ENCODE measurements around the gene ADCY7.
A peak's percentile ranks its signal among the peaks of the same experiment; 100 is the strongest.

Gene ADCY7

DNA sequence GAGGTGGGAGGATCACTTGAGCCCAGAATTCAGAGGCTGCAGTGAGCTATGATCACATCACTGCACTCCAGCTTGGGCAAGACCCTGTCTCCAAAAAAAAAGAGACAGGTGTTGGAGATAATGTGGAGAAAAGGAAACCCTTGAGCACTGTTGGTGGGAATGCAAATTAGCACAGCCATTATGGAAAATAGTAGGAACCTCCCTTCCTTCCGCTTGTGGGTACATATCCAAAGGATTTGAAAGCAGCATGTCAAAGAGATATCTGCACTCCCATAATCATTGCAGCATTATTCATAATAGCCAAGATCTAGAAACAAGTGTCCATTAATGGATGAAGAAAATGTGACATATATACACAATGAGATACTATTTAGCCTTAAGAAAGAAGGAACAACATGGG lies 9.7 kb upstream of the ADCY7 start:
- no peaks in the 10 kb centered on the region; the same call in 1 of the 2 replicates for H3K4me1 ChIP-seq (ENCODE audit: insufficient read depth, low read length)
- H3K9me3 ChIP-seq (ENCODE audit: control insufficient read depth, insufficient read depth, low read length): no peaks in the 10 kb centered on the region
- H3K9ac ChIP-seq (ENCODE audit: low read depth, low read length): no peak overlapping the region
- H3K36me3 ChIP-seq (ENCODE audit: insufficient read depth, low read length): no peaks in the 10 kb centered on the region

DNA sequence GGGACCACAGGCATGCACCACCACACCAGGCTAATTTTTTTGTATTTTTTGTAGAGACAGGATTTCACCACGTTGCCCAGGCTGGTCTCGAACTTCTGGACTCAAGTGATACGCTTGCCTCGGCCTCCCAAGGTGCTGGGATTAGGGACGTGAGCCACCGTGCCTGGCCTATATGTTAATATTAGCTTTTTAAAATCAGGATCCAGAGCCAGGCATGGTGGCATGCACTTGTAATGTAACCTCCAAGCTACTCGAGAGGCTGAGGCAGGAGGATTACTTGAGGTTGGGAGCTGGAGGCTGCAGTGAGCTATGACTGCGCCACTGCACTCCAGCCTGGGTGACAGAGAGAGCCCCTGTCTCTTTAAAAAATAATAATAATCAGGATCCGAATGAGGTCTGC lies 8.5 kb upstream of the ADCY7 start:
- Histone ChIP-seq H3K9ac (ENCODE audit: low read depth, low read length) (no peak overlapping the region), H3K4me1 (ENCODE audit: insufficient read depth, low read length) (no peaks in the 10 kb centered on the region; the same call in 1 of the 2 replicates), H3K9me3 (ENCODE audit: control insufficient read depth, insufficient read depth, low read length) (no peaks in the 10 kb centered on the region), H3K36me3 (ENCODE audit: insufficient read depth, low read length) (no peaks in the 10 kb centered on the region)

DNA sequence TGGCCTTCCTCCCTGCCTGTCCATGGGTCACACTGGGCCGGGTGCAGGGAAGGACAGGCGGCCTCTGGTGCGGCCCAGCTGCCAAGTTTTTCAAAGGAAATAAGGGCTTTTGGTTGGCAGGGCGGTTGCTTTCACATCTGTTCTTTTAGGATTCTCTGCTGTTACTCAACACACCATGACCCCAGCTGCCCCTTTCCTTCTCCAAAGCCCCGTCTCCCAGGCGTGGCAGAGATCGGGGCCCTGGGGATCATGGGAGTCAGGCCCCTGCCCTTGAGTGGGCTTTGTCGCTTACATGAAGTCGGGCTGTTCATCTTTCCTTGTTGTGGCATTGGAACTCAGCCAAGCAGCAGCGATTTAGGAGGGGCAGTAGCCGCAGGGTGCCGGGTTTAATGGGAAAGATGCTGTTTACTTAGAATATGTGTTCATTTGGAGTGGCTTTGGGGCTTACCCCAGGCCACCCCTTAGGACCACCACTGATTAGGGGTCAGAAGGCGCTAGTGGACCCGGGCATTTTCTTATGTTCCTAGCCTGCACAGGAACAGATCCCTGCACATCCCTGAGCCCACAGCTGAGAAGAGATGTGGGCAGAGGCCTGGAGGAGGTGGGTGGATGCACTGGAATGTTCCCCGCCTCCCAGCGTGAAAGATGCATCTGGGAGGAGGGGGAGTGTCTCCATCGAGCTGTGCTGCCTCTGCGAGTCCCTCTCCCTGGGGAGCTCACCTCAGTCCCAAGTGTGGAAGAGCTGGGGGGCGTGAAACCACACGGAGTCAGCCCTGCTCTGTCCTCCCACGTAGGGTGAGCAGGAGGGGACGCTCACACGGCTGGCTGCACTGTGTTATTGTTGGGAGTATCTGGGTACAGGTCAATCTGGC lies 6.8 kb upstream of the ADCY7 start:
- H3K4me1 ChIP-seq (ENCODE audit: insufficient read depth, low read length): no peaks in the 10 kb centered on the region; the same call in 1 of the 2 replicates
- H3K36me3 ChIP-seq (ENCODE audit: insufficient read depth, low read length): no peaks in the 10 kb centered on the region
- no peaks in the 10 kb centered on the region for H3K9me3 ChIP-seq (ENCODE audit: control insufficient read depth, insufficient read depth, low read length)
- H3K9ac ChIP-seq (ENCODE audit: low read depth, low read length): no peak overlapping the region

DNA sequence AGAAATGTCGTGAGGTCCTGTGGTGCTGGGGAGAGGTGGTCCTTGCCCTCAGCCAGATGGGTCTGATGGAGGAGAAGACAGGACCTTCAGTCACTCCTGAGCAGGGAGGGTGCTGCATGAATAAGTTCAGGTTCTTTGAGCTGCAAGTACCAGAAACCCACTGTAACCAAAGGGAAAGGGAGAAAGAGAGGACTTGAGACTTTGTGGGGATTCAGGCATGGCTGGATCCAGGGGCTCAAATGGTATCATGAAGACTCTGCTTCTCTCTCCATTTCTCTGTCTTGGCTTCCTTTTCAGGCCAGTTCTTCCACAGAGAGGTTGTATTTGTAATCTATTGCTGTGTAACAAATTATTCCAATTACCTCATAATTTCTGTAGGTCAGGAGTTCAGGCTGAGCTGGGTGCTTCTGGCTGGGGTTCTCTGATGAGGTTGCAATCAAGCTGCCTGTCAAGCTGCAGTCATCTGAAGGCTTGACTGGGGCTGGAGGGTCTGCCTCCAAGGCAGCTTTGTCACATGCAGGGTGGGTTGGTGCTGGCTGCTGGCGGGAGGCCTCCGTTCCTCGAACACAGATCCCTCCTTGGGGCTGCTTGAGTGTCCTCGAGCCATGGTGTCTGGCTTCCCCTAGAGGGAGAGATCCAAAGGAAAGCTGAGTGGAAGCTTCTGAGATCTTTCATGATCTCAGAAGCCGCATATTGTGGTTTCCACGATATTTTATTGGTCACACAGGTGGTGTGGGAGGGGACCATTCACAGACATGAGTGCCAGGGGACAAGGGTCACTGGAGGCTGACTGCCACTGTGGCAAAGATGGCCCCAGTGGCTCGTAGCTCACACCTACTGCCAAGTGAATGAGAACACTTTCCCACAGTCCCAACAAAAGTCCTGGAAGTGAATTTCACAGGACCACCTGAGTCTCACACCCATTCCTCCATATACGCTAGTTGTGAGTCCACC lies 5.9 kb upstream of the ADCY7 start:
- no peaks in the 10 kb centered on the region for H3K9me3 ChIP-seq (ENCODE audit: control insufficient read depth, insufficient read depth, low read length)
- H3K9ac ChIP-seq (ENCODE audit: low read depth, low read length): no peak overlapping the region
- H3K36me3 ChIP-seq (ENCODE audit: insufficient read depth, low read length): no peaks in the 10 kb centered on the region
- H3K4me1 ChIP-seq (ENCODE audit: insufficient read depth, low read length): no peaks in the 10 kb centered on the region; the same call in 1 of the 2 replicates

DNA sequence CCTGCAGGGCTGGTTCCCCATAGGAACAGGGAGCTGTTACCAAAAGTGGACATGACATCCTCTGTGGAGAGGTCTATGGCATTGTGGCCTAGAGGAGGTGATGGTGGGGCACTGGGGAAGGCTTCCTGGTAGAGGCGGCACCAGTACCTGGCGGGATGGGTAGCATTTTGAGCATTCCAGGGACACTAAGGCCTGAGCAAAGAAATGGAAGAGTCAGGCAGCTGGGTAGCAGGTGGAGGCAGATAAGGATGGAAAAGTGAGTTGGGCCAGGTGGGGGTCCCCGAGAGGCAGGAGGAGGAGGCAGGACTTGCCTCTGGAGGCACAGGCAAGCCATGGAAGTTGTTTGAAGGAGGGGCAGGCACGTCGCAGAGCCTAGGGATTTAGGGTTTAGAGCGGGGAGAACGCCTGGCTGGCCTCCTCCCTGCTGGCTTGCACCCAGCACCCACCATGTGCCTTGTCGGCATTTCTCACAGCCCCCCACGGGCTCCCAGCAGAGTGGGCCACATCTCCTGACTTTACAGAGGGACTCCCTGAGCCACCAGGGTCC lies 5.1 kb upstream of the ADCY7 start:
- no peaks in the 10 kb centered on the region for H3K9me3 ChIP-seq (ENCODE audit: control insufficient read depth, insufficient read depth, low read length)
- no peaks in the 10 kb centered on the region for H3K36me3 ChIP-seq (ENCODE audit: insufficient read depth, low read length)
- H3K9ac ChIP-seq (ENCODE audit: low read depth, low read length): no peak overlapping the region
- peaks cover 3% of the 10 kb centered on the region; the same call in 1 of the 2 replicates for H3K4me1 ChIP-seq (ENCODE audit: insufficient read depth, low read length)

DNA sequence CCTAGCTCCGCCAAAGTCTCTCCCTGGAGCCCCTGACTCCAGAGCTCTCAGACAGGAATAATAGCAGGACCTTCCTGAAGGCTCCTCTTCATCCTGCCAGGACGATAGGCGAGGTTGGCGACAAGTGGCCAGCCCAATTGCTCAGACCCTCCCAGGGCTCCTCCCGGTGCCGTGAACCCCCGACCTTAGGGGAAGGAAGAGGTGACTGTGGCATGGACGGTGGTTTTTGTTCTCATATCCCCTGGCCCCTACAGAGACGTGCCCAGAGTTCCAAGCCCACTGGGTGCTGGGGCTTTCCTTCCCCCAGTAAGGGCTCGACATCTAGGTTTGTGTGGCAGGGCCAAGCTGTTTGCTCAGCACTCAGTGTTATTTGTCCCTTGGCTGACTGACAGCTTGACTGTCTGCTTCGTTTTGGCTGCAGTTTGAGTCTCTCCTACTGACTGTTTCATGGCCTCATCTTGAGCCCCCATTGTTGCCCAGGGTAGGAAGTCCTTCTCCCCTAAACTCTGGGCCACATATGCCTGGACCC lies 4.6 kb upstream of the ADCY7 start:
- Histone ChIP-seq H3K9me3 (ENCODE audit: control insufficient read depth, insufficient read depth, low read length) (no peaks in the 10 kb centered on the region), H3K9ac (ENCODE audit: low read depth, low read length) (no peak overlapping the region), H3K36me3 (ENCODE audit: insufficient read depth, low read length) (no peaks in the 10 kb centered on the region), H3K4me1 (ENCODE audit: insufficient read depth, low read length) (peaks cover 6% of the 10 kb centered on the region)

DNA sequence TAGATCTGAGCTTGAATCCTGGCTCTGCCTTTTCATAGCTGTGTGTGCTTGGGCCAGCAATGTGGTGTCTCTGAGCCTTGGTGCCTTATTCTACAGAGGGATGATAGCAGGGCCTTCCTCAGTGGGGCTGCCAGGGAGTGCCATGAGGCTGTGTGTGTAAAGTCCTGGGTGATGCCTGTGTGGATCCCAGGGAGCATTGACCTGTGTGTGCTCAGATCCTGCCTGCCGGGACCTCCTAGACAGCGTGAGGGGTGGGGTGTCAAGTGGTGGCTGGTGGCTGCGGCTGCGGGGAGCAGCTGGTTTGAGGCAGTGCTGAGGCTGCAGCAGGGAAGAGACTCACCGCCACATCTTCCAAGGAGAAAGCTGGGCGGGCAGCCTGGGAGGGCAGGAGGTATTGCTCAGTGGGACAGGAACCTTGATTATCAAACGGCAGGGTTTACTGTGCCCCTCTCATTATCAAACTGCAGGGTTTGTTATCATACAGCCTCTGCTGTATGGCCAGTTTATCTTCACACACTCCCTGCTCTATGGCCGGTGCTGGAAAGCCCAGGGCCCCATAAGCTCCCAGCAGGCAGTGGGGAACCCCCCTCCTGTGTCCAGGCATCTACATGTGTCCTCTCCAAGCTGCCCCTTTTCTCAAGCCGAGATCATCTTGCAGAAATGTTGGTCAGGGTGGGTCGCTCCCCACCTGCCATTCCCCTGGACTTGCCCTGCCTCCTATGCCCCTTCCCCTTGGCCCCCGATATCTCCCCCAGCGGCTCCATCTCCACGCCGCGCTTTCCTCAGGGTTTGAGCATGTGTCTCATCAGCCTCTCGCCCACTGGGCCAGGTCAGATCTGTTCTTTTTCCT lies 3.1 kb upstream of the ADCY7 start:
- Histone ChIP-seq H3K4me1 (ENCODE audit: insufficient read depth, low read length) (peaks cover 16% of the 10 kb centered on the region), H3K9ac (ENCODE audit: low read depth, low read length) (no peak overlapping the region)

DNA sequence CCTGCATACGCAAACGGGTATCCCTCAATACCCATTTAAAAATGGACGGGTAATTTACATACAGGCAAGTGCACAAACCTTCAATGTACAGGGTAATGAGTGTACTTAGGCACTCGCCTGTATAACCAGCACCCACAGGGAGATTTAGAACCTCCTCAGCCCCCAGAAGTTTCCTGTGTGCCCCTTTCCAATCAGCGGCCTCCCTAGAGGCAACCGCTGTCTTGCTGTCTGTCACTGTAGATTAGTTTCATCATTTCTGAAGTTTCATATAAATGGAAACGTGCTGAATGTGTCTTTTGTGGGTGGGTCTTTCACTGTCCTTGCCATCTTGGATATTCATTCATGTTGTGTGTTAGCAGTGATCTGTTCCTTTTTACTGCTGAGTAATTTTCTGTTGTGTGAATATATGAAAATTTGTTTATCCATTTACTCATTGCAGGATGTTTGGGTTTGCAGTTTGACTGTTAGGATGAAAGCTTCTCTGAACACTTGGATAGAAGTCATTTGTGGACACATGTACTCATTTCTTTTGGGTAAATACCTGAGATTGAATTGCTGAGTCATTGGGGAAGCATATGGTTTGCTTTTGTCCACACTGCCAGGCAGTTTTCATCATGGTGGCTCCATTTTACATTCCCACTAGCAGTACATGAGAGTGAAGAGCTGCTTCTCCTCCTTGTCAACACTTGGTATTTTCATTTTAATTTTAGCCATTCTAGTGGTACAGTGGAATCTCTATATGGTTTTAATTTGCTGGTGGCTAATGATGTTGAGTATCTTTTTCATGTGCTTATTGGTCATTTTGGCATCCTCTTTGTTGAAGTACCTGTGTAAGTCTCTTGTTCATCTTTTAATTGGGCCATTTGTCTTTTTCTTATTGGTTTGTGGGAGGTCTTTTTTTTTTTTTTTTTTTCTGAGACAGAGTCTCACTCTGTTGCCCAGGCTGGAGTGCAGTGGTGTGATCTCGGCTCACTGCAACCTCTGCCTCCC lies 2.1 kb upstream of the ADCY7 start:
- Histone ChIP-seq H3K9ac (ENCODE audit: low read depth, low read length) (no peak overlapping the region), H3K9me3 (ENCODE audit: control insufficient read depth, insufficient read depth, low read length) (no peaks in the 10 kb centered on the region), H3K36me3 (ENCODE audit: insufficient read depth, low read length) (no peaks in the 10 kb centered on the region), H3K4me1 (ENCODE audit: insufficient read depth, low read length) (peaks cover 16% of the 10 kb centered on the region)

More for the DNA sequence above, 3.1 kb upstream of the ADCY7 start:
- Histone ChIP-seq H3K36me3 (ENCODE audit: insufficient read depth, low read length) (no peaks in the 10 kb centered on the region), H3K9me3 (ENCODE audit: control insufficient read depth, insufficient read depth, low read length) (no peaks in the 10 kb centered on the region)

DNA sequence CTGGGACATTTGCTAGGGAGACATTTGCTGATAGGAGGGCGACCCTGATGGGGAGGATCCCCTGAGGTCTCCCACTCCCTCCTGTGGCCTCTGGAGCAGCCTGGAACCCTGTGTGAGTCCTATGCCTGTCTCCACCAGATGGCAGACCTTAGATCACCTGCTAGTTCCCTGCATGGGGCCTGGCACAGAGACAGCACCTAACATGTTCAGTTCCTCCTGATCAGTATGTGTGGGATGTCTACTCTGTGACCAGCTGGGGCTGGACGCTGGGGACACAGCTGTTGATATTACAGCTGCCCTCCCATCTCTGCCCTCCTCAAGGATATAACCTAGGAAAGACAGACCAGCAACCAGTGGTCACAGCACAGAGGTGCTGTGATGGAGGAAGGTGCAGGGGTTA lies 1.1 kb upstream of the ADCY7 start:
- H3K4me1 ChIP-seq (ENCODE audit: insufficient read depth, low read length): peaks cover 16% of the 10 kb centered on the region
- no peak overlapping the region for H3K9ac ChIP-seq (ENCODE audit: low read depth, low read length)
- no peaks in the 10 kb centered on the region for H3K9me3 ChIP-seq (ENCODE audit: control insufficient read depth, insufficient read depth, low read length)
- no peaks in the 10 kb centered on the region for H3K36me3 ChIP-seq (ENCODE audit: insufficient read depth, low read length)

DNA sequence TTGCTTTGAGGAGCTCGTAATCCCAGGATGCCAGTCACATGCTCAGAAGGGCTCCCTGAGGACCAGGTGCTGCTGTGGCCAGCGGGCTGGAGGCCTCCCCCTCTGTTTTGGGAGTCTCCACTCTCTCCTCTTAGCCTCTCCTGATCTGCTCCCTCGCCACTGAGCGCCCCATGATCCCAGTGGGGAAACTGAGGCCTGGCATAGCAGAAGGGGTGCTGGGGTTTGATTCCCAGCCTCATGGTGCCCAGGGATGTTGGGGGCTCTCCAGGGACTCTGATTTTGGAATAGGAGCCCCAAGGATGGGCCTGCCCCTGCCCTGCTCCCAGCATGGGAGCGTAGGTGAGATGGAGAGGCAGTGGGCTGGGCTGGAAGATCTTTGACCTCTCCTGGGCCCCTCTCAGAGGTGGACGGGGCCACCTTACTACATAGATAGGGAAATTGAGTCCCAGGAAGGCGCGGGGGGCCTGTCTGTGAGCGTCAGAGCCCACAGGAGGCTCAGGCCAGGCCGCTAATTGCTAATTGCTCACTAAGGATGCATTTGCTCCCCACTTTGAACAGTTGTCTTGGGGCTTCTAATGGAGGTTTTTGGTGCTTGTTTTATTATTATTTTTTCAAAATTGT lies 525 bp upstream of the ADCY7 start:
- H3K36me3 ChIP-seq (ENCODE audit: insufficient read depth, low read length): no peaks in the 10 kb centered on the region
- H3K4me1 ChIP-seq (ENCODE audit: insufficient read depth, low read length): peaks cover 16% of the 10 kb centered on the region
- no peaks in the 10 kb centered on the region for H3K9me3 ChIP-seq (ENCODE audit: control insufficient read depth, insufficient read depth, low read length)
- H3K9ac ChIP-seq (ENCODE audit: low read depth, low read length): peak overlapping the region; percentile 1; the same call in 1 of the 2 replicates

DNA sequence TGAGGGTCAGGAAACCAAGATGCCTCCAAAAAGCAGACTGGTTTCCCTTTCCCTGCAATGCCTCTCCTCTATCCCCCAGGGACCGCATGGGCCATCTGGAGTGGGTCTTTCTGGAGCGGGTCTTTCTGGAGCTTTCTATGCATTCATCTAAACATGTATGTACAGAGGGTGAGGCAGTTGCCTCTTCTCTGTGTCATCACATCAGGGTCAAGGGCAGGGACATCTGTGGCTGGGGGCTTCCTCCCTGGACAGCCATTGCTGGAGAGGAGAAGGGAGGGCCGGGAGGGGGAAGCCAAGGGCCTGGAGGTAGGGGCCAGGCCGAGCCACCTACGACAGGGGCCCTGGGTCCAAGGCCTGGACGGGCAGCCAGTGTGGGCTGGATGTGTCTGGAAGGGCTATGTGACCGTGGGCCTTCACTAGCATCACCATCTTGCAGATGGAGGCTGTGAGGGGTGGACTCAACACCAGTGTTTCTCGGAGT lies 840 bp downstream of the ADCY7 start:
- Histone ChIP-seq H3K9ac (ENCODE audit: low read depth, low read length) (no peak overlapping the region), H3K36me3 (ENCODE audit: insufficient read depth, low read length) (no peaks in the 10 kb centered on the region), H3K4me1 (ENCODE audit: insufficient read depth, low read length) (peaks cover 16% of the 10 kb centered on the region)

DNA sequence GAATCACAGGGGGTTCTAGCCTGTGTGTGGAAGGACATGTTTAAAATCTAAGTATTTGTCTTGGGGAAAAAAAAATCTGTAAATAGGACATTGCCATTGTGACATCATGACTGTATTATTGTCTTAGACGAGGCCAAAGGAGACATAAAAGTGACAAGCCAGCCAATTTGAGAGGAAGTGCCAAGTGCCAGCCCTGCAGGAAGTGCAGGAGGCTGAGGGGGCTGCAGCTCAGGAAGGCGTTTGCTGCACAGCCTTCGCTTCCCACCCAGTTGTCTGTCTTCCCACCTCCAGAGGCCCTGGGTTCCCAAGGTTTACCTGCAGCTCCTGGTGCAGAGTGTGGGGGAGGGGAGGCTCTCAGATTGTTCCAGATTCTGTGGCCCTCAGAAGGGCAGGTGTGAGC lies 1.3 kb downstream of the ADCY7 start:
- Histone ChIP-seq H3K4me1 (ENCODE audit: insufficient read depth, low read length) (peaks cover 16% of the 10 kb centered on the region), H3K36me3 (ENCODE audit: insufficient read depth, low read length) (no peaks in the 10 kb centered on the region), H3K9ac (ENCODE audit: low read depth, low read length) (no peak overlapping the region), H3K9me3 (ENCODE audit: control insufficient read depth, insufficient read depth, low read length) (no peaks in the 10 kb centered on the region)

More for the DNA sequence above, 840 bp downstream of the ADCY7 start:
- H3K9me3 ChIP-seq (ENCODE audit: control insufficient read depth, insufficient read depth, low read length): no peaks in the 10 kb centered on the region

All from ES-I3 (cell line).